NCI-H187 (cell line): ENCODE results near the gene FLRT1.
"Not testable (repeated sequence)": the region's sequence is repeated elsewhere in the genome, so short reads cannot be mapped to it uniquely, and the experiment has no call there.

Experiments used
- DNase-seq, 2 experiments: peaks; one replicate each; lab custom pipeline; 2025; lab: John Stamatoyannopoulos, UW

FLRT1 gene

GRCh38 chr11:64045700-64046099 is 10.0 kb downstream of the FLRT1 start:
- DNase-seq = no peak

- not testable (repeated sequence) for DNase-seq
Observed at GRCh38 chr11:64047373-64047772, 11.6 kb downstream of the FLRT1 start.

- no peak for DNase-seq
Observed at GRCh38 chr11:64048042-64048854, 12.5 kb downstream of the FLRT1 start.

- no peak for DNase-seq
Observed at GRCh38 chr11:64049509-64049908, 13.8 kb downstream of the FLRT1 start.

GRCh38 chr11:64051297-64051696 is 15.6 kb downstream of the FLRT1 start:
- DNase-seq = no peak

GRCh38 chr11:64052436-64052835 is 16.7 kb downstream of the FLRT1 start:
- DNase-seq = no peak

GRCh38 chr11:64052938-64053622 is 17.3 kb downstream of the FLRT1 start:
- no peak for DNase-seq

- DNase-seq = no peak
Observed at GRCh38 chr11:64053699-64054098, 18.0 kb downstream of the FLRT1 start.

GRCh38 chr11:64055077-64055476 is 19.3 kb downstream of the FLRT1 start:
- no peak for DNase-seq

- DNase-seq = no peak
Observed at GRCh38 chr11:64056213-64056785, 20.6 kb downstream of the FLRT1 start.

- no peak for DNase-seq
Observed at GRCh38 chr11:64056861-64057260, 21.1 kb downstream of the FLRT1 start.

- no peak for DNase-seq
Observed at GRCh38 chr11:64057890-64058289, 22.2 kb downstream of the FLRT1 start.

- DNase-seq = no peak
Observed at GRCh38 chr11:64058494-64058893, 22.8 kb downstream of the FLRT1 start.

GRCh38 chr11:64059339-64060140 is 23.8 kb downstream of the FLRT1 start:
- no peak for DNase-seq

- DNase-seq = no peak
Observed at GRCh38 chr11:64060263-64060860, 24.6 kb downstream of the FLRT1 start.

GRCh38 chr11:64060861-64061444 is 25.2 kb downstream of the FLRT1 start:
- DNase-seq = no peak

- no peak for DNase-seq
Observed at GRCh38 chr11:64062185-64063039, 26.7 kb downstream of the FLRT1 start.

- no peak for DNase-seq
Observed at GRCh38 chr11:64063777-64064176, 28.0 kb downstream of the FLRT1 start.

GRCh38 chr11:64064374-64065140 is 28.8 kb downstream of the FLRT1 start:
- no peak for DNase-seq

GRCh38 chr11:64065141-64065465 is 29.4 kb downstream of the FLRT1 start:
- no peak for DNase-seq
